CD4-positive, alpha-beta memory T cell (primary cell): ENCODE measurements around the gene RBKS. TPM values are rescaled to one million over a fixed set of nuclear protein-coding genes. Genes with fewer than 3 reads are reported as not detected.

ENCODE experiments used
- CTCF ChIA-PET: fragments of 350-600 bp; sonication (Branson Sonifier 250); formaldehyde crosslinking; loops from one replicate; lab custom pipeline; 2021; ENCODE audit warnings: inconsistent platforms; ENCODE audit not compliant: partially characterized antibody; lab: Charles Lee
- POLR2A ChIA-PET: fragments of 350-600 bp; sonication (Branson Sonifier 250); formaldehyde crosslinking; loops from one replicate; lab custom pipeline; 2021; ENCODE audit not compliant: partially characterized antibody; lab: Charles Lee
- DNase-seq, 5 donors: peaks; one replicate each; pipeline versions ENCODE4 v3.0.0 to v3.0.0-alpha.2; 2020 to 2022; ENCODE audit warnings: mixed read lengths in 1 of 5
- H3K27ac ChIP-seq: one replicate; pipeline ENCODE4 v1.7.0; 2013; ENCODE audit warnings: low read depth, low read length
- H3K27me3 ChIP-seq: 2 replicates; pipeline ENCODE4 v1.7.0; 2013; ENCODE audit warnings: mild to moderate bottlenecking, low read length, moderate library complexity; ENCODE audit not compliant: insufficient read depth
- H3K36me3 ChIP-seq: 2 replicates; pipeline ENCODE4 v1.7.0; 2013; ENCODE audit warnings: mild to moderate bottlenecking, low read length, moderate library complexity; ENCODE audit not compliant: insufficient read depth
- H3K4me1 ChIP-seq: 2 replicates; pipeline ENCODE4 v1.7.0; 2013; ENCODE audit warnings: mild to moderate bottlenecking, low read length, moderate library complexity; ENCODE audit not compliant: insufficient read depth
- H3K4me3 ChIP-seq, 2 donors: one replicate each; pipeline ENCODE4 v1.7.0; 2013; ENCODE audit warnings: low read length in 2 of 2, mild to moderate bottlenecking in 1 of 2
- H3K9me3 ChIP-seq, 2 donors: one replicate each; pipeline ENCODE4 v1.7.0; 2013; ENCODE audit warnings: low read length in 2 of 2, control low read depth in 1 of 2; ENCODE audit not compliant: control insufficient read depth in 1 of 2
- H3K27ac Mint-ChIP-seq, 7 donors: one replicate each; pipeline ENCODE4 v1.8.0; 2020 to 2021; ENCODE audit warnings: mixed read lengths in 7 of 7, mild to moderate bottlenecking in 6 of 7, inconsistent platforms in 3 of 7, moderate library complexity in 3 of 7
- H3K27me3 Mint-ChIP-seq, 2 donors: one replicate each; pipeline ENCODE4 v1.8.0; 2020 to 2021; ENCODE audit warnings: mixed read lengths in 2 of 2
- H3K36me3 Mint-ChIP-seq, 2 donors: one replicate each; pipeline ENCODE4 v1.8.0; 2020 to 2021; ENCODE audit warnings: mixed read lengths in 2 of 2, inconsistent platforms in 1 of 2, mild to moderate bottlenecking in 1 of 2
- H3K4me1 Mint-ChIP-seq, 4 donors: one replicate each; pipeline ENCODE4 v1.8.0; 2020 to 2021; ENCODE audit warnings: mixed read lengths in 4 of 4, mild to moderate bottlenecking in 1 of 4
- H3K4me3 Mint-ChIP-seq, 8 donors: one replicate each; pipeline ENCODE4 v1.8.0; 2020 to 2021; ENCODE audit warnings: mixed read lengths in 8 of 8, mild to moderate bottlenecking in 7 of 8, moderate library complexity in 6 of 8, inconsistent platforms in 3 of 8
- H3K9me3 Mint-ChIP-seq, 8 donors: one replicate each; pipeline ENCODE4 v1.8.0; 2020 to 2021; ENCODE audit warnings: mixed read lengths in 8 of 8, mild to moderate bottlenecking in 5 of 8, inconsistent platforms in 3 of 8, moderate library complexity in 1 of 8
- intact Hi-C: fragments of 100-400 bp; cut with micrococcal nuclease; formaldehyde crosslinking; loops from one replicate; pipeline ENCODE4 v1.15.1; 2023
- polyA plus RNA-seq, 2 donors: library from polyadenylated mRNA; unstranded; fragments of 300-500 nt; fragmentation: Illumina TruSeq; gene quantifications; one replicate each; pipeline ENCODE4 v1.2.3, GENCODE V29; 2021
- total RNA-seq, 2 experiments: library from RNA; stranded (reverse); gene quantifications; one replicate each; pipeline ENCODE4 v1.2.3, GENCODE V29; 2021

RBKS gene
- total and polyA plus RNA-seq, 4 experiments from 2014 or later: 1.2 to 5.9 (median 2.1) TPM

DNA sequence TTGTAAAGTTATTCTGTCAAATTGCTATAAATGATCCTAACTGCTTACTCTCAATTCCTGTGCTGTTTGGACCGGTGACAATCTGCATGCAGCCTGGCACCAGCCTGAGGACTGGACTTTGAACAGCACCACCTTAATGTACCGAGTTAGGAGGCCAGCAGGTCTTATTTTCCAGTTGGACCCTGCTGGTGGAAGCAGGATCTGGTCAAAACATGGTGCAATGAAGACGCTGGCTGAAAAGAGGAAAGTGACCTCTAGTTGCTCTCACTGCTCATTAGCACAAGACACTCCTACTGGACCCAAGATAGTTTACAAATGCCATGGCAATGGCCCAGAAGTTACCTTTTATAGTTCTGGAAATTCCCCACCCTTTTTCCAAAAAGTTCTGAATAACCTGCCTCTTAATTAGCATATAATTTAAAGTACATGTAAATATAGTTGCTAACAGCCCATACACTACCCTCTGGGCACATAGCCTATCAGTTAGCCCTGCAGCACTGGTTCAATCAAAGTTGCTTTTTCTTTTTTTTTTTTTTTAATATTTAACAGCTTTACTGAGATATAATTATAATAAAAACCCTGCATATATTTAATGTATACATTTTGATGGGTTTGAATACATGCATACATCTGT, 35.8 kb downstream of the RBKS start:
- Mint-ChIP-seq H3K36me3 (peaks cover 1 to 25% of the 10 kb centered on the region in 2 donors), H3K4me3 (no peak overlapping the region), H3K27ac (no peak overlapping the region), H3K4me1 (peaks cover 0 to 2% (median 0%) of the 10 kb centered on the region in 4 donors), H3K9me3 (peaks cover 0 to 19% (median 7%) of the 10 kb centered on the region in 8 donors), H3K27me3 (no peaks in the 10 kb centered on the region)
- H3K27me3 ChIP-seq: no peaks in the 10 kb centered on the region
- intact Hi-C loops: no loop called here
- no peaks in the 10 kb centered on the region for H3K4me1 ChIP-seq
- no peak overlapping the region for H3K27ac ChIP-seq
- ChIA-PET CTCF (no interaction called here), POLR2A (no interaction called here)
- H3K36me3 ChIP-seq: no peaks in the 10 kb centered on the region
- no peaks in the 10 kb centered on the region for H3K9me3 ChIP-seq
- no peak for DNase-seq
- no peak overlapping the region for H3K4me3 ChIP-seq

- H3K4me1 Mint-ChIP-seq: no peaks in the 10 kb centered on the region
Measured at GRCh38 chr2:27852691-27853090, 37.5 kb downstream of the RBKS start.

DNA sequence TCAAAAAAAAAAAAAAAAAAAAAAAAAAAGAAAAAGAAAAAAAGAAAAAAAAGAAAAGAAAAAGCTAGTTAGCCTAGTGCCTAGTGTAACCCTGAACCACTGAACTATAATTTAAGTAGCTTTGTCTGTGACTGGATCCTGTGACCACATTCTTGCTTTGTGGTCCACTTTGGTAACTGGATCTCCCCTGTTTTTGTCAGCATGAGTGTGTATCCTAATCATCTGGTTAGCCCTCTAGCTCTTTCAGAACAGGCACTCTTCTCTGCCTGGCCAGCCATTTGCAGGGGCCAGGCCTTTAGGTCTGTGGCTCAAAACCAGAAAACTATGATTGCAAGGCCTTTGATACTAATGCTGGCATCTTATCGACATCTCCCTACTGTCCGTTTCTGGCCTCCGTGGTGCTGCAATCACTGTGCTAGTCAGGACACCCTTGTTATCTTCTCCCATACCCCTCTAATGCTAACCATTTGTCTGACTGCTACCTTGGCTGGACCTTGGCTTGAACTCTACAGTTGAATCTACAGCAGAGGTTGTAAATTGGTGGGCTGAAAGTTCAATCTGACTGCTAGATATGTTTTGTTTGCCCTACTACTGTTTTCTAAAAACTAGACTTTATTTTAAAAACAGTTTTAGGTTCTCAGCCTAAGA, 40.5 kb downstream of the RBKS start:
- ChIA-PET POLR2A (no interaction called here), CTCF (interaction anchor here (0.7 kb wide), 1 partner anchor 22 kb away, joined by 3 read pairs; no protein-coding TSS in a partner anchor)
- Histone ChIP-seq H3K36me3 (no peaks in the 10 kb centered on the region), H3K4me1 (no peaks in the 10 kb centered on the region), H3K4me3 (no peak overlapping the region), H3K27ac (no peak overlapping the region), H3K9me3 (no peaks in the 10 kb centered on the region), H3K27me3 (no peaks in the 10 kb centered on the region)
- no peak for DNase-seq
- H3K27me3 Mint-ChIP-seq: no peaks in the 10 kb centered on the region
- intact Hi-C loops: no loop called here
- H3K4me1 Mint-ChIP-seq: no peaks in the 10 kb centered on the region
- H3K9me3 Mint-ChIP-seq: no peaks in the 10 kb centered on the region
- no peaks in the 10 kb centered on the region for H3K36me3 Mint-ChIP-seq
- H3K4me3 Mint-ChIP-seq: no peak overlapping the region
- H3K27ac Mint-ChIP-seq: no peak overlapping the region

More at GRCh38 chr2:27852691-27853090, 37.5 kb downstream of the RBKS start:
- intact Hi-C loops: no loop called here
- H3K4me3 ChIP-seq: no peak overlapping the region
- POLR2A ChIA-PET: no interaction called here
- no peaks in the 10 kb centered on the region for H3K27me3 ChIP-seq
- H3K36me3 ChIP-seq: no peaks in the 10 kb centered on the region
- no peak overlapping the region for H3K4me3 Mint-ChIP-seq
- DNase-seq: no peak
- no peak overlapping the region for H3K27ac Mint-ChIP-seq
- H3K27ac ChIP-seq: no peak overlapping the region
- no peaks in the 10 kb centered on the region for H3K4me1 ChIP-seq
- H3K9me3 ChIP-seq: no peaks in the 10 kb centered on the region
- CTCF ChIA-PET: interaction anchor here (0.7 to 0.9 kb wide), 2 partner anchors 49 to 379 kb away, joined by 3 read pairs; no protein-coding TSS in a partner anchor
- no peaks in the 10 kb centered on the region for H3K27me3 Mint-ChIP-seq
- H3K36me3 Mint-ChIP-seq: peaks cover 1 to 18% of the 10 kb centered on the region in 2 donors
- H3K9me3 Mint-ChIP-seq: peaks cover 0 to 8% (median 3%) of the 10 kb centered on the region in 8 donors

DNA sequence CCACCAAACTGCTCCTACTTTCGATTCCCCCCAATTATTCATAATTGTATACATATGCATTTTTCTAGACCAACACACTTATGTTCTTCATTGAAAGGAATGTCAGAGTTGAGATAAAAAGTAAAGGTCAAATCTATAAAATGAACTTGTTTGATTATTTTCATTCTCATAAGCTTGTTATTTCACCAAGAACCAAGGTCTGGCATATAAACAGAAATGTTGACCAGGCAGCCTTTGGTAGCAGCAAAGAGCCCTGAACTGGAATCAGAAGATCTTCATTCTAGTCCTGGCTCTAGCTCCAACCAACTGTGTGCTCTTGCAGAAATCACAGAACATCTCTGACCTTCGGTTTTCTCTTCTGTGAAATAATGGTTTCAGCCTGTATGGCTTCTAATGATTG, 42.9 kb downstream of the RBKS start:
- no peak for DNase-seq
- H3K9me3 ChIP-seq: no peaks in the 10 kb centered on the region
- no peak overlapping the region for H3K27ac Mint-ChIP-seq
- no peaks in the 10 kb centered on the region for H3K27me3 ChIP-seq
- H3K27me3 Mint-ChIP-seq: no peaks in the 10 kb centered on the region
- CTCF ChIA-PET: no interaction called here
- H3K9me3 Mint-ChIP-seq: no peaks in the 10 kb centered on the region
- no peak overlapping the region for H3K4me3 Mint-ChIP-seq
- intact Hi-C loops: no loop called here
- no peak overlapping the region for H3K27ac ChIP-seq
- no peaks in the 10 kb centered on the region for H3K36me3 Mint-ChIP-seq
- no peaks in the 10 kb centered on the region for H3K36me3 ChIP-seq
- H3K4me1 Mint-ChIP-seq: no peaks in the 10 kb centered on the region
- POLR2A ChIA-PET: no interaction called here
- no peaks in the 10 kb centered on the region for H3K4me1 ChIP-seq
- H3K4me3 ChIP-seq: no peak overlapping the region

DNA sequence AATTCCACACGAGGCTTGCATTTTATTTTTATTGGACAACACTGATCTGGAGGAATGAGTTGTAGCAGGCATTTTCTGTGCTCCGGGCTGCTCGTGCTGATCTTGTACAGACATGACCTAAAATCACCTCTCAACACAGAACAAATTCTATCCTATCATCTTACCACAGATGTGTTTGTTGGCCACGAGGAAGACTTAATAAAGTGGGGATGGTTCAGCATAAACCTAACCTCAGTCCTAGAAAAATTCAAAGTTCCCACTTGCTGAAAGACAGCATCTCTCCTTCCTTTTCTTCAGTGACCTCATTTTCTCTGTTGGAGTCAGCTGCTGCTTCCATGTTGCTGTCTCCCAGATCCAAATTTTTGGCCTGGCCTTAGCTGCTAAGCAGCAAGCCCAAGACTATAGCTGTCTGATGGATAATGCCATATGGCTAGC, 45.3 kb downstream of the RBKS start:
- POLR2A ChIA-PET: no interaction called here
- H3K27ac ChIP-seq: no peak overlapping the region
- Mint-ChIP-seq H3K9me3 (no peaks in the 10 kb centered on the region), H3K27me3 (no peaks in the 10 kb centered on the region), H3K27ac (no peak overlapping the region), H3K4me1 (no peaks in the 10 kb centered on the region), H3K4me3 (no peak overlapping the region), H3K36me3 (no peaks in the 10 kb centered on the region)
- CTCF ChIA-PET: no interaction called here
- H3K27me3 ChIP-seq: no peaks in the 10 kb centered on the region
- H3K36me3 ChIP-seq: no peaks in the 10 kb centered on the region
- H3K9me3 ChIP-seq: no peaks in the 10 kb centered on the region
- intact Hi-C loops: no loop called here
- H3K4me3 ChIP-seq: no peak overlapping the region
- no peak for DNase-seq
- H3K4me1 ChIP-seq: no peaks in the 10 kb centered on the region

DNA sequence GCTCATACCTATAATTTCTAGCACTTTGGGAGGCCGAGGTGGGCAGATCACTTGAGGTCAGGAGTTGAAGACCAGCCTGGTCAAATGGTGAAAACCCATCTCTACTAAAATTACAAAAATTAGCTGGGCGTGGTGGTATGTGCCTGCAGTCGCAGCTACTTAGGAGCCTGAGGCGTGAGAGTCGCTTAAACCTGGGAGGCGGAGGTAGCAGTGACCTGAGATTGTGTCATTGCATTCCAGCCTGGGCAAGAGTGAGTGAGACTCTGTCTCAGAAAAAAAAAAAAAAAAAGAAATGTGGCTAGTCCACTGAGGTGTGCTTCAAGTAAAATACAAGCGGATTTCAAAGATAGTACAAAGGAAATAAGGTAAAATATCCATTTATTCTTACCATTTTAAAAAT, 46.2 kb downstream of the RBKS start:
- ChIA-PET POLR2A (no interaction called here), CTCF (no interaction called here)
- Histone ChIP-seq H3K4me3 (no peak overlapping the region), H3K27me3 (no peaks in the 10 kb centered on the region), H3K36me3 (no peaks in the 10 kb centered on the region), H3K4me1 (no peaks in the 10 kb centered on the region), H3K9me3 (no peaks in the 10 kb centered on the region), H3K27ac (no peak overlapping the region)
- Mint-ChIP-seq H3K27ac (no peak overlapping the region), H3K9me3 (no peaks in the 10 kb centered on the region), H3K4me1 (no peaks in the 10 kb centered on the region), H3K27me3 (no peaks in the 10 kb centered on the region), H3K4me3 (no peak overlapping the region), H3K36me3 (peaks cover 0 to 3% of the 10 kb centered on the region in 2 donors)
- intact Hi-C loops: no loop called here
- no peak for DNase-seq

- no peak overlapping the region for H3K4me3 Mint-ChIP-seq
- intact Hi-C loops: no loop called here
- H3K4me1 Mint-ChIP-seq: no peaks in the 10 kb centered on the region
- Histone ChIP-seq H3K27ac (no peak overlapping the region), H3K4me1 (no peaks in the 10 kb centered on the region), H3K4me3 (no peak overlapping the region), H3K9me3 (no peaks in the 10 kb centered on the region), H3K27me3 (no peaks in the 10 kb centered on the region), H3K36me3 (no peaks in the 10 kb centered on the region)
- H3K9me3 Mint-ChIP-seq: no peaks in the 10 kb centered on the region
- CTCF ChIA-PET: no interaction called here
- peaks cover 0 to 3% of the 10 kb centered on the region in 2 donors for H3K36me3 Mint-ChIP-seq
- no peak overlapping the region for H3K27ac Mint-ChIP-seq
- H3K27me3 Mint-ChIP-seq: no peaks in the 10 kb centered on the region
- POLR2A ChIA-PET: no interaction called here
- no peak for DNase-seq
Measured at GRCh38 chr2:27842894-27843293, 47.3 kb downstream of the RBKS start.
